ENCODE data around the gene RNF4. TPM values are rescaled to one million over a fixed set of nuclear protein-coding genes. Genes with fewer than 3 reads are reported as not detected.
"Not testable (repeated sequence)": the region's sequence is repeated elsewhere in the genome, so short reads cannot be mapped to it uniquely, and the experiment has no call there.

RNF4 gene
- total RNA-seq, 1 donor from 2014 or later: 86.7 TPM

DNA sequence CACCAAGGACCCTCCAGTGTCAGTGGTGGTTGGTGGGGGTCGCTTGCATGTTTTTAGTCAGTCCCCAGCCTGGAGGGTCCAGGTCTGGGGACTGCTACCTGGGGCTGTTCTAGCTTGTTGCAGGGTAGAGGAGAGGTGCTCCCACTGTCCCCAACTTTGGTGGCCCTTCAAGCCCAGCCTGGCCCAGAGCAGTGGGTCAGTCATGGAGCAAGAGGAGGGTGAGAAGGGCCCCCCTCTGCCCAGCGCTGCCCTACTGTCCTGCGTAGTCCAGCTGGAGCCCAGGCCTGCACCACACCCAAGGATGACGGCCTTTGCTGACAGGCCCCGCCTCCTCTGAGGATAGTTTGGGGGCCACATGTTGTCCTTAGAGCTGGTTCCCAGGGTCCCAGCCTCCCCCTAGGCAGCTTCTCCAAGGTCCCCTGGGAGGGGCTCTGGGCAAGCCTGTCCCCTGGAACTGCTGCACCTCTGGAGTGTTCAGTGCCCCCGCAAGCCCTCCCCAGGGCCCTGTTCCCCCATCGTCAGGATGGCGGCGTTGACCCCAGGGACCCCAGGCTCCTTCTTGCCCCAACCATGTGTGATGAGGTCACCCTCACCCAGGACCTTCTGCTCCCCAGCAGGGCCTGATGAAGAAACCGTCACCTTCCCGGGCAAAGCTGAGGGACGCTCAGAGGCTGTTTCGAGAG, 43.4 kb upstream of the RNF4 start:
- DNase-seq (ENCODE audit: low read depth): no peak
- TF ChIP-seq, protein P1, sequence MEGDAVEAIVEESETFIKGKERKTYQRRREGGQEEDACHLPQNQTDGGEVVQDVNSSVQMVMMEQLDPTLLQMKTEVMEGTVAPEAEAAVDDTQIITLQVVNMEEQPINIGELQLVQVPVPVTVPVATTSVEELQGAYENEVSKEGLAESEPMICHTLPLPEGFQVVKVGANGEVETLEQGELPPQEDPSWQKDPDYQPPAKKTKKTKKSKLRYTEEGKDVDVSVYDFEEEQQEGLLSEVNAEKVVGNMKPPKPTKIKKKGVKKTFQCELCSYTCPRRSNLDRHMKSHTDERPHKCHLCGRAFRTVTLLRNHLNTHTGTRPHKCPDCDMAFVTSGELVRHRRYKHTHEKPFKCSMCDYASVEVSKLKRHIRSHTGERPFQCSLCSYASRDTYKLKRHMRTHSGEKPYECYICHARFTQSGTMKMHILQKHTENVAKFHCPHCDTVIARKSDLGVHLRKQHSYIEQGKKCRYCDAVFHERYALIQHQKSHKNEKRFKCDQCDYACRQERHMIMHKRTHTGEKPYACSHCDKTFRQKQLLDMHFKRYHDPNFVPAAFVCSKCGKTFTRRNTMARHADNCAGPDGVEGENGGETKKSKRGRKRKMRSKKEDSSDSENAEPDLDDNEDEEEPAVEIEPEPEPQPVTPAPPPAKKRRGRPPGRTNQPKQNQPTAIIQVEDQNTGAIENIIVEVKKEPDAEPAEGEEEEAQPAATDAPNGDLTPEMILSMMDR (conservative IDR thresholded peaks at IDR 0.05; ENCODE audit: low read depth, low read length): no peak
- no peak overlapping the region for H3K4me3 ChIP-seq (ENCODE audit: low read depth, low read length)

DNA sequence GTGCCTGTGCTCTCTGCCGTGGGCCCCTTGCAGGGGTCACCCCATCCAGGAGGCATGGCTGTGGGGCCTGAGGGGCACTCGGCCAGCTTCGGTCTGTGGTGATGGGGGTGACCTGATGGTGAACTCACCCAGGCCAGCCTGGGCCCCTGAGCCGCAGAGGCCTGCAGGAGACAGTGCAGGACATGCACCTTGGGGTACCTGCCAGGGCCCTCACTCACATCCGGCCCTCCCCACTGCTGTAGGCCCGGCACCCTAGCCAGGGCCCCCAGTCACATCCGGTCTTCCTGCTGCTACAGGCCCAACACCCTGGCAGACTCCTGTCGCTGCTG, 42.9 kb upstream of the RNF4 start:
- TF ChIP-seq, protein P1 (conservative IDR thresholded peaks at IDR 0.05; ENCODE audit: low read depth, low read length): no peak
- H3K4me3 ChIP-seq (ENCODE audit: low read depth, low read length): no peak overlapping the region
- no peak for DNase-seq (ENCODE audit: low read depth)

DNA sequence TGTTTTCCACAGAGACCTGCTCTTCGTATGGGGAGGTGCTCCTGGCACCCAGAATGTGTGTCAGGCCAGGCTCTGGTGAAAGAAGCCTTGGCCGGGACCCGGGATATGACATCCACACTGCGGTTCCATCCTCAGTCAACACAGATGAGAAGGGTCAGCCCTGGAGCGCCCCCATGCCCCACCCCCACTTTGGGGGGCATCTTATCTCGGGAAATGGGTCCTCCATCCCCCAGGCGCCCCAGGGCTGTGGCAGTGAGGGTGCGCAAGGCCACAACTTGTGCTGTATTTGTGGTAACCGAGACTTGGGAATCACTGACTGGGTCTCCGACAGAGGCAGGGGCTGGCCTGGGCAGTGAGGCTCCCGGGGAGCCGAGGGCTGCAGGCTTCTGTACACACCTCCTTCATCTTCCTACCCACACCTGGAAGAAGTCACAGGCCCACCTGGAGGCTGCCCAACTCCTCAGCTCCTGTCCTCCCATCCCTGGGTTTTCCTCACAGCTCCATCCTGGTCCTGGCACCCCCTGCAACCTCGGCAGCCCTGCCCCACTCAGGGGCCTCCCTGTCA, 42.1 kb upstream of the RNF4 start:
- H3K4me3 ChIP-seq (ENCODE audit: low read depth, low read length): no peak overlapping the region
- TF ChIP-seq, protein P1 (conservative IDR thresholded peaks at IDR 0.05; ENCODE audit: low read depth, low read length): no peak
- no peak for DNase-seq (ENCODE audit: low read depth)

DNA sequence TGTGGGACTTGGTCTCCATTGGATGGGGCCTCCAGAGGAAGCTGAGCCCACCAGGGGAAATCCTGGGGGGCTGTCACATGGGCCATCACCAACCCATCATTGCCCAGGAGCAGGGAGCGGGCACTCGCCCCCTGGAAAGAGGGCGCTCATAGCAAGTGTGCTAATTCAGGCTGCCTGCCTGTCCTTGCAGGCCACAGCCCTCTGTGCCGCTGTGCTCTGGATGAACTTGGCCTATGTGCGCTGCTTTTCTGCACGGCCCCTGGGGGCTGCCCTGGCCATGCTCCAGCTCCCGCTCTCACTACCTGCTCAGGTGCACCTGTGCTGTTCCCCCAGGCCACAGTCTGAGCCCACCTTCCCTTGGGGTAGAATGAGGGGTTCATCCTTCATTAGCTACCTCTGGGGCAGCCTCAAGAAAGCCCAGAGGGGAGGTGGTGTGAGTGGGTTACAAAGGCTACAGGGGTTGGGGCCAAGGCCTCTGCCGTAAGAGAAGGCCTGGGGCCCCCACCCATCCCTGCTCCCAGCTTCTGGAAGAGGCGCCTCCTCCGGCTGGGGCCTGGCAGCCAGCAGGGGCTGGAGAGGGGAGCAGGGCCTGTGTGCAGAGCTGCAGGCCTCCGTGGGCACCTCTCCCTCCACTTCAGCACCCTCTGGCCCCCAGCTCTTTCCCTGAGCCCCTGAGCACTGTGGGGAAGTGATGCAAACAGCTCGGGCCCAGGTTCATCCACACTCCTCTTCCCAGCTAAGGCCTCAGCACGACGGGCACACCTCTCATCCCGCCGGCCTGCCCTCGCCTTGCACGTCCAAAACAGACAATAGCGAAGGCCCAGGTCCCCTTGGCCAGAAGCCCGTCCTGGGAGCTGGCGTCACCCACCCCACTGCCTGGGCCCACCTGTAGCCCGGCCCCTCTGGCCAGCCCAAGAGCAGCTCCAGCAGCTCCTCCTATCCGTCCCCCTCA, 41.2 kb upstream of the RNF4 start:
- no peak for DNase-seq (ENCODE audit: low read depth)
- no peak overlapping the region for H3K4me3 ChIP-seq (ENCODE audit: low read depth, low read length)
- TF ChIP-seq, protein P1 (conservative IDR thresholded peaks at IDR 0.05; ENCODE audit: low read depth, low read length): no peak

DNA sequence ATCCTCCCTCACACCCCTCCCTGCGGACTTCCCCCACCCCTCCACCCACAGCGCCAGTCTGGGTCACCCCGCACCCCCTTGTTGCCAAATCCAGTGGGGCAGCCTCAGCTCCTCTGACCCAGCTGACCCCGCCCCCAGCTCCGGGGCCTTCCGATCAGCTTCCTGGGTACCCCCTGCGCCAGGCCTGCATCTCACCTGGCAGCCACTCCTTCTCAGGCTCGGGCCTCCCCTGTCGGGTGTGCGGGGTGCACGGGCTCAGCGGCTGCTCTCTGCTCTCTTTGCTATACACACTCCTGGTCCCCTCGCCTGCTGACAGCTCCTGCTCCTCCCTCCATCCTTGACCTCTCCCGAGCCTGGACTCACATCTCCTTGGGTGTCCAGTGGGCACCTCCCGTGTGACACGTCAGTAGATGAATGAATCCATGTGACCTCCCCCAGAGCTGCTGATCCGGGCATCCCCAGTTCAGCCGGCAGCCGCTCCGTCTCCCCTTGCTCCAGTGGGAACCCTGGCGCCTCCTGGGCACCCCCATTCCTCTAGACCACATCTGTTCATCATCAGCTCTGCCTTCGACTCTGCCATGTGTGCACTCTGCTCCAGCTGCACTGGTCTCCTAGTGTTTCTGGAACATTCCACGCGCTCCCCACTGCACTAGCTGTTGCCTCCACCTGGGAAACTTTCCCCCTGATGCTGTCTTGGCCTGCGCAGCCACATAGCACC, 40.3 kb upstream of the RNF4 start:
- TF ChIP-seq, protein P1 (conservative IDR thresholded peaks at IDR 0.05; ENCODE audit: low read depth, low read length): no peak
- DNase-seq (ENCODE audit: low read depth): no peak
- H3K4me3 ChIP-seq (ENCODE audit: low read depth, low read length): no peak overlapping the region

DNA sequence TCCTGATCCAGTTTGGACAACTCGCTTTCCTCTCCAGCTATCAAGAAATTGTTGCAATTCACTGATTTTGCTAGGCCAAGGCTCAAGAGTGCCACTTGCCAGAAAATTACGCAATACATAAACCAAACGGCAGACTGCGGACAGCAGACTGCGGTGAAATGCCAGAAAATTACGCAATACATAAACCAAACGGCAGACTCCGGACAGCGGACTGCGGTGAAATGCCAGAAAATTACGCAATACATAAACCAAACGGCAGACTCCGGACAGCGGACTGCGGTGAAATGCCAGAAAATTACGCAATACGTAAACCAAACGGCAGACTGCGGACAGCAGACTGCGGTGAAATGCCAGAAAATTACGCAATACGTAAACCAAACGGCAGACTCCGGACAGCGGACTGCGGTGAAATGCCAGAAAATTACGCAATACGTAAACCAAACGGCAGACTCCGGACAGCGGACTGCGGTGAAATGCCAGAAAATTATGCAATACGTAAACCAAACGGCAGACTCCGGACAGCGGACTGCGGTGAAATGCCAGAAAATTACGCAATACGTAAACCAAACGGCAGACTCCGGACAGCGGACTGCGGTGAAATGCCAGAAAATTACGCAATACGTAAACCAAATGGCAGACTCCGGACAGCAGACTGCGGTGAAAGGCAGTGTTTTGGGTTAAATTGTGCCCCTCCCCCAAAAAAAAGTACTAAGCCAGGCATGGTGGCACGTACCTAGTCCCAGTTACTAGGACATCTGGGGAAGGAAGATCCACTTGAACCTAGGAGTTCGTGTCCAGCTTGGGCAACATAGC, 38.8 kb upstream of the RNF4 start:
- not testable (repeated sequence) for H3K4me3 ChIP-seq (ENCODE audit: low read depth, low read length); DNase-seq (ENCODE audit: low read depth)

Data from epithelial cell of proximal tubule (primary cell).